Esophagus muscularis mucosa (tissue), 4 donors: ENCODE data around the gene LMBR1L. TPM values are rescaled to one million over a fixed set of nuclear protein-coding genes. Genes with fewer than 3 reads are reported as not detected.
"Not testable (repeated sequence)": the region's sequence is repeated elsewhere in the genome, so short reads cannot be mapped to it uniquely, and the experiment has no call there.

Experiments used
- DNase-seq: peaks from one replicate; pipeline ENCODE4 v3.0.0-alpha.2; 2017; ENCODE audit errors: extremely low spot score
- H3K27ac ChIP-seq, 4 donors: fragments of 200-600 bp; sonication (generic); replicated peaks in 1 of 4; 1 replicate in 3 of 4; 2 replicates in 1 of 4; pipeline ENCODE4 v1.5.1; 2016 to 2019; ENCODE audit warnings: mild to moderate bottlenecking in 1 of 4
- H3K27me3 ChIP-seq, 4 donors: fragments of 200-600 bp; sonication (generic); one replicate each; pipeline versions ENCODE4 v1.5.1 to v1.6.0; 2016 to 2019
- H3K36me3 ChIP-seq, 4 donors: fragments of 200-600 bp; sonication (generic); one replicate each; pipeline ENCODE4 v1.5.1; 2016 to 2019
- H3K4me1 ChIP-seq, 4 donors: fragments of 200-600 bp; sonication (generic); one replicate each; pipeline ENCODE4 v1.5.1; 2016 to 2019
- H3K4me3 ChIP-seq, 4 donors: fragments of 200-600 bp; sonication (generic); 1 replicate in 2 of 4; 2 replicates in 2 of 4; pipeline ENCODE4 v1.5.1; 2016 to 2019; ENCODE audit warnings: mild to moderate bottlenecking in 4 of 4, moderate library complexity in 1 of 4
- H3K9me3 ChIP-seq, 4 donors: fragments of 200-600 bp; sonication (generic); 1 replicate in 3 of 4; 2 replicates in 1 of 4; pipeline ENCODE4 v1.5.1; 2016 to 2019
- CTCF ChIP-seq, 3 experiments: fragments of 200-600 bp in 2 of 3; fragments of 450-650 bp in 1 of 3; sonication (generic) in 2 of 3; IDR thresholded peaks; one replicate each; pipeline ENCODE4 v1.5.1; 2017 to 2019; ENCODE audit warnings: antibody characterized with exemption in 3 of 3, mild to moderate bottlenecking in 2 of 3, moderate library complexity in 1 of 3
- EP300 ChIP-seq: sonication (generic); formaldehyde crosslinking; IDR thresholded peaks from one replicate; pipeline ENCODE4 v1.6.1; 2017; ENCODE audit warnings: antibody characterized with exemption
- POLR2A ChIP-seq: fragments of 450-650 bp; IDR thresholded peaks from one replicate; pipeline ENCODE4 v1.6.1; 2017; ENCODE audit warnings: antibody characterized with exemption, moderate library complexity, mild to moderate bottlenecking, low read depth
- POLR2AphosphoS5 ChIP-seq, 2 donors: sonication (generic); formaldehyde crosslinking; IDR thresholded peaks; one replicate each; pipeline ENCODE4 v1.6.1; 2017; ENCODE audit warnings: antibody characterized with exemption in 2 of 2
- WGBS: methylation state at CpG from one replicate; pipeline ENCODE4 v1.1.5; 2018; 5-methylcytosine and 5-hydroxymethylcytosine counted together
- intact Hi-C: fragments of 100-400 bp; cut with DNase I; formaldehyde crosslinking; loops from one replicate; pipeline ENCODE4 v1.15.1; 2023
- total RNA-seq, 4 donors: library from RNA; depleted of rRNA; stranded (reverse); fragments of >200 nt; gene quantifications; one replicate each; pipeline versions ENCODE4 v1.1.0 to v1.2.1, GENCODE V29; 2016

The LMBR1L gene
- total RNA-seq, 4 donors from 2014 or later, result 24.7 to 54.0 (median 34.3) TPM

- Histone ChIP-seq H3K4me1 (peaks cover 20 to 42% (median 38%) of the 10 kb centered on the region in 4 donors), H3K27me3 (no peaks in the 10 kb centered on the region), H3K36me3 (peaks cover 17 to 34% (median 28%) of the 10 kb centered on the region in 4 donors), H3K27ac (peak overlapping the region; percentile 99 to 100 (median 100)), H3K9me3 (no peaks in the 10 kb centered on the region), H3K4me3 (peak overlapping the region; percentile 79 to 100 (median 99))
- DNase-seq, result peak; percentile 98
- WGBS, result 0% methylated on average over 11 of the region's 66 CpGs
- intact Hi-C loops, result loop anchor here (1.0 to 2.0 kb wide), 2 partner anchors 58 to 104 kb away; partner anchors contain the start of gene TUBA1A
- no peak for TF ChIP-seq EP300
- peak; percentile 11 for TF ChIP-seq POLR2A
- TF ChIP-seq CTCF (IDR thresholded peaks at IDR 0.05), result peak; percentile 89 to 94 (median 92)
- peak; percentile 92 to 93 for TF ChIP-seq POLR2AphosphoS5 (IDR thresholded peaks at IDR 0.05)
These were observed 19.8 kb upstream of the LMBR1L start for GRCh38 chr12:49130151-49131050.

- H3K9me3 ChIP-seq, result no peaks in the 10 kb centered on the region
- H3K36me3 ChIP-seq, result peaks cover 17 to 34% (median 28%) of the 10 kb centered on the region in 4 donors
- peak overlapping the region; percentile 99 to 100 (median 100) for H3K27ac ChIP-seq
- intact Hi-C loops, result loop anchor here (1.0 to 5.0 kb wide), 3 partner anchors 59 to 105 kb away; partner anchors contain the start of genes KMT2D and TUBA1A
- H3K4me1 ChIP-seq, result peaks cover 20 to 42% (median 38%) of the 10 kb centered on the region in 4 donors
- 40% methylated on average over 18 of the region's 18 CpGs for WGBS
- TF ChIP-seq POLR2A, result no peak
- H3K27me3 ChIP-seq, result no peaks in the 10 kb centered on the region
- peak overlapping the region; percentile 79 to 100 (median 99) for H3K4me3 ChIP-seq
- DNase-seq, result no peak
These were observed 18.9 kb upstream of the LMBR1L start for GRCh38 chr12:49129332-49130150.

GRCh38 chr12:49127971-49128370, 17.3 kb upstream of the LMBR1L start:
- Histone ChIP-seq H3K36me3 (peaks cover 17 to 34% (median 28%) of the 10 kb centered on the region in 4 donors), H3K4me1 (peaks cover 20 to 34% (median 30%) of the 10 kb centered on the region in 4 donors)
- H3K27me3 ChIP-seq, H3K27ac ChIP-seq, H3K9me3 ChIP-seq, DNase-seq, H3K4me3 ChIP-seq: not testable (repeated sequence)
- intact Hi-C loops, result loop anchor here (5.0 kb wide), 1 partner anchor 66 kb away; the partner anchor contains the start of gene KMT2D
- WGBS, result 84% methylated on average over 4 of the region's 8 CpGs

- intact Hi-C loops, result loop anchor here (5.0 kb wide), 1 partner anchor 65 kb away; the partner anchor contains the start of gene KMT2D
- peaks cover 17 to 34% (median 28%) of the 10 kb centered on the region in 4 donors for H3K36me3 ChIP-seq
- DNase-seq, result no peak
- no peak overlapping the region for H3K27ac ChIP-seq
- H3K4me1 ChIP-seq, result peaks cover 16 to 26% (median 21%) of the 10 kb centered on the region in 4 donors
- no peaks in the 10 kb centered on the region for H3K9me3 ChIP-seq
- no peaks in the 10 kb centered on the region for H3K27me3 ChIP-seq
- no peak overlapping the region for H3K4me3 ChIP-seq
- WGBS, result 68% methylated on average over 4 of the region's 4 CpGs
- no peak for TF ChIP-seq POLR2A
- TF ChIP-seq POLR2AphosphoS5 (IDR thresholded peaks at IDR 0.05), result no peak
- no peak for TF ChIP-seq CTCF (IDR thresholded peaks at IDR 0.05)
- no peak for TF ChIP-seq EP300
These were observed 16.5 kb upstream of the LMBR1L start for GRCh38 chr12:49126852-49127763.
